SK-N-SH (cell line): Measurements from ENCODE around the gene WDR47.

Experiments
- EP300 ChIP-seq, 2 experiments: IDR thresholded peaks; 2 replicates each; pipeline versions ENCODE4 v1.4.0 to v1.6.1; 2012; ENCODE audit warnings: borderline replicate concordance in 1 of 2, low read depth in 1 of 2, low read length in 1 of 2
- GABPA ChIP-seq: IDR thresholded peaks from 2 replicates; pipeline ENCODE4 v1.4.0; 2012; ENCODE audit warnings: low read depth, mild to moderate bottlenecking
- PBX3 ChIP-seq: IDR thresholded peaks from 2 replicates; pipeline ENCODE4; 2012
- RFX5 ChIP-seq: IDR thresholded peaks from 2 replicates; pipeline ENCODE4 v1.6.1; 2012; ENCODE audit warnings: mild to moderate bottlenecking, improper control_type of control experiment, low read length
- SIN3A ChIP-seq: IDR thresholded peaks from 2 replicates; pipeline ENCODE4 v1.6.1; 2012; ENCODE audit warnings: low read depth, mild to moderate bottlenecking, low read length, moderate library complexity, borderline replicate concordance
- TF ChIP-seq, protein P1 (sequence below): fragments of 200-600 bp; sonication (generic); IDR thresholded peaks from 2 replicates; pipeline ENCODE4 v1.6.1; 2017; ENCODE audit warnings: antibody characterized with exemption, mild to moderate bottlenecking, moderate library complexity

DNA sequence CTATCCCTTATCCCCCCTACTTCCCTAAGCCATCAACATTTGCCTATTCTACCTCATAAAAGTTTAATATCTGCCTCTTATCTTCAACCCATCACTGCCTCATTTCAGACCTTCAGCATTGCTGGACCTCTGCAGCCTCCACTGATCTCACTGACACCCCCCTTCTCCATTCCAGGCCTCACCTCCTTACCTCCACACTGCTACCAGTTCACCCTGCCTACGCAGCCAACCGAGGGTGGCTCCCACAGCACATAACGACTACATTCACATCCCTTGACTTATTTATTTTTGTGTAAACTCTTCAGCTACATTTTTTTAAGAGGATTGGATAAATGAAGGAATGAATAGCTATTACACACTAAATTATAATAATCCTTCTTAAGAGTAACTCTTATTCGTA lies 92.9 kb downstream of the WDR47 start:
- TF ChIP-seq SIN3A = no peak
- TF ChIP-seq, protein P1, sequence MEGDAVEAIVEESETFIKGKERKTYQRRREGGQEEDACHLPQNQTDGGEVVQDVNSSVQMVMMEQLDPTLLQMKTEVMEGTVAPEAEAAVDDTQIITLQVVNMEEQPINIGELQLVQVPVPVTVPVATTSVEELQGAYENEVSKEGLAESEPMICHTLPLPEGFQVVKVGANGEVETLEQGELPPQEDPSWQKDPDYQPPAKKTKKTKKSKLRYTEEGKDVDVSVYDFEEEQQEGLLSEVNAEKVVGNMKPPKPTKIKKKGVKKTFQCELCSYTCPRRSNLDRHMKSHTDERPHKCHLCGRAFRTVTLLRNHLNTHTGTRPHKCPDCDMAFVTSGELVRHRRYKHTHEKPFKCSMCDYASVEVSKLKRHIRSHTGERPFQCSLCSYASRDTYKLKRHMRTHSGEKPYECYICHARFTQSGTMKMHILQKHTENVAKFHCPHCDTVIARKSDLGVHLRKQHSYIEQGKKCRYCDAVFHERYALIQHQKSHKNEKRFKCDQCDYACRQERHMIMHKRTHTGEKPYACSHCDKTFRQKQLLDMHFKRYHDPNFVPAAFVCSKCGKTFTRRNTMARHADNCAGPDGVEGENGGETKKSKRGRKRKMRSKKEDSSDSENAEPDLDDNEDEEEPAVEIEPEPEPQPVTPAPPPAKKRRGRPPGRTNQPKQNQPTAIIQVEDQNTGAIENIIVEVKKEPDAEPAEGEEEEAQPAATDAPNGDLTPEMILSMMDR = no peak
- TF ChIP-seq EP300 (IDR thresholded peaks at IDR 0.05; ENCODE audit: borderline replicate concordance in 1 of 2, low read depth in 1 of 2, low read length in 1 of 2) = no peak
- no peak for TF ChIP-seq PBX3
- no peak for TF ChIP-seq RFX5
- no peak for TF ChIP-seq GABPA
